ENCODE results near the gene MOB3A.

MOB3A gene

DNA sequence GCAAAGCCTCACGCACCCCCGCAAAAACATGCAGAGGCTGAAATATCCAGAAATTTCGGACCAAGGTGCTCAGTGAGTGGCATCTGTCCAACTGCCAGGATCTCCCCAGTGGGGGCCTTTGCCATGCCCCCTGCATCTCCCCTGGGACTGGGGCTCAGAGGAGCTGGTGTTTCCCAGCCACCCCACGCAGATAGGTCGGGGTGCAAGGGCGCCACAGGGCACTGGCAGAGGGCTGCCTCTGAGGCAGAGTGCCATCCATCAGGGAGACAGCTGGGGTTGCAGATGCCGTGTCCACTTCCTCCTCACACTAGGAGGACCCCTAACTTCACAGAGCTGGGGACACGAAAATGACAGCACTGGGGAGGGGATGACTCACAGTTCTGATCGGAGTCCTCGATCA lies 26.9 kb upstream of the MOB3A start:
- DNase-seq, result no peak

DNA sequence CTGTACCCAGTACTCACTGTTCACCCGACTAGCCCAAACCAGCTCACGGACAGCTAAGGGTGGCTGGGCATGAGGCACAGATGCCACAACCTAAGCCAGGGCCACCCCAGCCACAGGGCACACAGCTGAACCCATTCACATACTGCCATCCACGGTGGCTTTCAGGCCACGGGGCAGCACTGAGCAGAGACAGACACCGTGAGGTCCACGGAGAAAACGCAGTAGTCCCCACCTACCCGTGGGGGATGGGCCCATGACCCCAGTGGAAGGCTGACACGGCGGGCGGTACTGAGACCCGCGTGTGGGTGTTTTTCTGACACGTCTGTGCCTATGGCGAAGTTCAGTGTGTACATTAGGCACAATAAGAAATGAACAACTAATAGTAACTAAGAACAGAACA lies 26.1 kb upstream of the MOB3A start:
- DNase-seq, result no peak

DNA sequence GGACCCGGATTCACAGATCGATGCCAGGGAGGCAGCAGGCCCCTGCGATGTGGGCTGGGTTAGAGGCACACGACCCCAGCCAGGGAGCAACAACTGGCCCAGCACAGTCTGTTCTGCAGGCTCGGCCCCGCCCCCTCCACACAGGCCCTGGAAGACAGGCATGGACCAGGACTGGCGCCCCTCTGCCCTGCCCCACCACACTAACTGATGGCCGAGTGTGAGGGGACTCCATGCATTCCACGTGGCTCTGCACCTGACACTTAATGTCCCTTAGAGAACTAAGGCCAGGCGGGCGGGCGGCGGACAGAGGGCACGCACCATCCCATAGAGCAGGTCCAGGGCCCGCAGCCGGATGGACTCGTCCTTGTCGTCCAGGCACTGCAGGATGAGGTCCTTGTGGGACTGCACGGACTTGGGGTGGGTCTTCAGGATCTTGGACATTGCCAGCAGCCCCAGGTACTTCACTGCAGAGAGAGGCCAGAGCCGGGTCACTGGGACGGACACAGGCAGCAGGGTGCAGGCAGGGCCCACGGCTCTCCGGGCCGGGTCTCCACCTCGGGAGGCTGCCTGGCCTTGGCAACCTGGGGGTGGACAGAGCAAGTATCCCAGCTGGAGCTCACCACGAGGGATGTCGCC lies 25.4 kb upstream of the MOB3A start:
- DNase-seq, result no peak

DNA sequence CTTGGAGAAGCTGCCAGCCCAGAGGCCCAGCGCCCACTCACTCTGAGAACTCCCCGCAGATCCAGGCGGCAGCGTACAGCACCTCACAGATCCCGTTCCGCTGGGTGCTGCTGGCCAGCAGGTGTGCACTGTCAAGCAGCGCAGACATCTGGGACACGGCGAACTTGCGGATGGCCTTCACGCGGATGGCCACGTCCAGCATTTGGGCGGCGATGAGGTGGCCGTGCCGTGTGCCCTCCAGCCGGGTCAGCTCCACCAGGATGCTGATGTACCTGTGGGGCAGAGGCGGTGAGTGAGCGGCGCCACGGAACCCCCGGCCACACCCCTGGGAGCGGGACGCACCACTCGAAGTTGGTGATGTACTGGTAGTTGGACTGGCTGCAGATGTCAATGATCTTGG lies 24.7 kb upstream of the MOB3A start:
- DNase-seq, result no peak

DNA sequence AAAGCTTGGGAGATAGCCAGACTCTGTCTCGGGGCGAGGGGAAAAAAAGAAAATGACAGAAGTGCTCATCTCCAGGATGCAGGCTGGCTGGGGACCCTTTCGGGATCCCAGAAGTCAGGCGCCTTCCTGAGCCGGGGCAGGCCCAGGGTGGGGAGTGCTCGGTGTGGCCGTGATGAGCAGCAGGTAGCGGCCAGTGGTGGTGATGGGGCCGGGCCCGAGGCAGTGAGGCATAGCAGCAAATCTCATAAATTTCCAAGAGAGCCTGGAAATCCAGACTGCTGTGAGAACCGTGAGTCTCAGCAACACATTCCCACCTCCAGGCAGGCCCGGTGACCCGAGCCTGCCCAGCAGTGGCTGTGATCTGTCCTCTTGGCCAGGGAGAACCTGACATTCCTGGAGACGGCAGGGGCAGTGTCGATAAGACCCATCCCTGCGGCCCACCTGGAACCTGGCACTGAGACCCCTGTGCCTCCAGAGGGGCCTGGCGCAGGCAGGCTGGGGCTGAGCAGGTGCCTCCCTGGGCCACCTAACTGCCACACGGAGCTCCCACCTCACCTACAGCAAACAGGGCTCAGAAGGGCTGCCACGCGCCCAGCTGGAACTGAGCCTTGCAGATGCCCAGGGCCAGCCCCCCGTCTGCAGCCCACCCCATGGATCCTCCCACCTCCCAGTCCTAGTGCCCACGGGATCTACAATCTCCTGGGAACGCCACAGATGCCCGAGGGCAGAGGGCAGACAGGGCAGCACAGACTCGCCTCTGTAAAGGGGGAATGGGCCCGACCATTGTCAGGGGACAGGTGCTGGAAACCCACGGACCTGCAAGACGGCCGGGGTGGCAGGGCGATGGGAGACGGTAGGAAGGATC lies 24.0 kb upstream of the MOB3A start:
- no peak for DNase-seq

DNA sequence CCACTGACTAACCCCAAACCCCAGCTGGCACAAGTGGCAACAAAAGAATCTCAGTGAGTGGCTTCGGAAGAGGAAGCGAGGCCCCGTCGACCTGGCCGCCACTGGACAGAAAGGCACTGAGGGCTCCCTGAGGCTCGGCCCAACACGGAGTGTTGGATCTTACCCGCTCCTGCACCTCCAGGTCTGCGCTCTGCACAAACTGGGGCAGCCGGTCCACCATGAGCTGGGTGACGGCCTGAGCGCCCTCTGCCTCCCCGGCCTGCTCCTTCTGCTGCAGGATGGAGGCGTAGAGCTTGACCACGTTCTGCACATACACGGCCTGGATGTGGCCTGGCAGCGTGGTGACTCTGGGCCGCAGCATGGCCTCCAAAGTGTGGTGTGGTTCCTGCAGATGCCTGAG lies 22.3 kb upstream of the MOB3A start:
- DNase-seq, result no peak

DNA sequence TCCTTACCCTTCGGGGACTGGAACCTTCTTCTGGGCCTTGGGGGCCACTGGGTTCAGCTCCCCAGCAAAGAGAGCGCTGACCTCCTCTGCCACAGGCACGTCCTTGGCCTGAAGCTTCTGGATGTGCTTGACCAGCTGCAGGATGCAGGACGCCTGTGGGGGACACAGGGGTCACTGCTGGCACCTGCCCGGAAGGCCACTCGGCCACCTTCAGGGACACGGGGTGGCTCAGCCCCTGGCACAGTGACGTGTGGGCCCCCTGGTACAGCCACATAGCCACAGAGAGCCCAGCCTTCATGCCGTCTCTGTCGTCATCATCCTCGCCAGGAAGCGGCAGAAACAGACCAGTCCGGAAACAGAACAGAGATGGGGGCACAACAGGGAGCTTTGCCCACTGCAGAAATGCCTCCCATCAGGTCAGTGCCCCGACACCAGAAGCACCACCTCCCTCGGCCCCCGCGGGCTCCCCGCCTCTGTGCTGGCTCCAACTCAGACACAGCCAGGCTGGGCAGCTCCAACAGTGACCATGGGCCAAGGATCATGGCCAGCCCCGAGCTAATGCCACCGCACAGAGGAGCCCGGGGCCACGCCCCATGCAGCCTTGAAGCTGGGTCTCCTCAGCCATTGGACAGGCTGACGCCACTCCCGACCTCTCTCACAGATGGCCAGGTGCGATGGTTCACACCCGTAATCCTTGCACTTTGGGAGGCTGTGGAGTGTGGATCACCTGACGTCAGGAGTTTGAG lies 21.3 kb upstream of the MOB3A start:
- DNase-seq, result no peak

DNA sequence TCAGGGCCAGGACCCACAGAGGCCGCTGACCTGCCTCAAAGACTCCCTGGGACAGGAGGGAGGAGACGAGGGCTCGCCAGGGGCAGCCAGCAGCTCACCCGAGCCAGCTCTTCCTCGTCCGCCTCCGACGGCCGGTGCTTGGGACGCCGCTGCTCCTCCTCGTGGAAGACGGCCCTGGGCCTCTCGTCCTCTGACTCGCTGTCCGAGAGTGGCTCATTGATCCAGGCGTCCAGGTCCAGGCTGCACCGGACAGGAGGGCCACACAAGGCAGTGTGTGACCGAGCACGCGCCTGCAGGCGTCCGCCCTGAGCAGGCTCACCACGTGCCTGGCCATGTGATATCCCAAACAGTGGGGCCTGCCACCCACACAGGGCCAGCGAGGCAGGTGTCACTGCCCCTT lies 20.4 kb upstream of the MOB3A start:
- DNase-seq, result no peak

DNA sequence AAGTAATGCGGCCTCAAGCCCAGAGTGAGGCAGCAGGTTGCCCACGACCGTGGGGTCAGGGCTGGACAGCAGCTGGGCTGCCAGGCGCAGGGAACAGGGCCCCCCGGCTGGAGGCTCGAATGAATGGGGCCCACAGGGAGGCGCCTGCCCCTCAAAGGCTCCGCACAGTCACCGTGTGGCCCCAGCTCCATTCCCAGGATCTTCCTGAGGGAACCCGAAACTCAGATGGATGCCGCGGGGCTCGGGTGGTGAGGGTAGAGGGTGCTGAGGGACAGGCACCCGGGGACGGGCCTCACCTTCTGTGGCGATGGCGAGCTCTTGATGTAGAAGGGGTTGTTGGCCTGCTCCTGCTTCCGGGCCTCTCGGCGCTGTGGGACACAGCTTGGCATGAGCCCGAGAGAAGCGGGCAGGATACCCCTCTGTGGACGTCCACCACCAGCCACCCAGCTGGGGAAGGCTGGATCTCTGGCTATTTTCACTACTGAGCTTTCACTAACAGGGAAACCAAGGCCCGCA lies 19.8 kb upstream of the MOB3A start:
- DNase-seq, result no peak

DNA sequence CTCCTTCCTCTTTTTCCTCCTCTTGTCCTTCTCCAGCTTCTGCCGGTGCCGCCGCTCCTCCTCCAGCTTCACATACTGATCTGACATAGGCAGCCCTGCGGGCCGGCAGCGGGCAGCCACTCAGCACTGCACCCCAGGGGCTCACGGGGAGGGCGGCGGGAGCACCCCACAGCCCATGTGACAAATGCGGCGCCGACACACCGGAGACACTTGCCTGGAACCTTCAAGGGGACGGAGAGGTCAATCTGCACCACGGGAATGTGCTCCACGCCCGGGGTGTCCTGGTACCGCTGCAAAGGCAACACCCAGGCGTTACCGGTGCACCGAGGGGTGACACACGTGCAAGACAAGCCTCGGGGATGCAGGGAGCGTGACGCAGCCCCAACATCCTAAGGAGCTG lies 19.2 kb upstream of the MOB3A start:
- DNase-seq, result no peak

DNA sequence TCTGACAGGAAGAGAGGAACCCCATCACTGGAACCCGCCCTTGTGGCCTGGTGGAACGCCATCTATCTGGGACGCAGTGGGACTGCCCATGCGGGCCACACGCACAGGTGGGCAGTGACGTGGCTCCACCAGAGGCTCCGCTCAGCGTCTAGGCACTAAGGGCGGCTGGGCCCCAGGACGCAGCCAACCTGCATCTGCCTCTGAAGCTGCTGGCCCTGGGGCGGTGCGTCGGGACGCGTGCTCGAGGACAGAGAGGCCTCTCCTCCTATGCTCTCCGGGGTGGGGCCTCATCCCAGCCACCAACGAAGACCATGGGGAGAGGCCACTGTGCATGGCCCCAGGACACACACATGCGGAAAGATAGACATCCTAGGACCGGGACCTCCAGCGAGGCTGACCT lies 18.7 kb upstream of the MOB3A start:
- DNase-seq, result no peak

DNA sequence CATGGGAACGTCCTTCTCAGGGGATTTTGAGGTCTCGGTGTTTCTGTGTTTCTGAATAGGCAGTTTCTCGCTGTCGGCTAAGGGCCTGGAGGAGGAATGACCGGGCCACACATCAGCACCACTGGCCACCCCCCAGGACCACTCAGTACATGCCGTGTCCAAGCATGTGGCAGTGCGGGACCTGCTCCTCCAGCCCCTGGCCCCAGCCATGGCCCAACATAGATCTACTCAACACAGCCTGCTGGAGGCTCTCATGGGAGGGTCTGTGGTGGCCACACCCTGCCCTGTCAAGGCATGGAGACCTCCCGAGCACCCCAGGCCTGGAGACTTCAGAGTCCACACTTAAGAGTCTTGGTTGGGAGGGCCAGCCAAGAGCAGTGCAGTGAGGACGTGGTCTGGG lies 18.1 kb upstream of the MOB3A start:
- no peak for DNase-seq

DNA sequence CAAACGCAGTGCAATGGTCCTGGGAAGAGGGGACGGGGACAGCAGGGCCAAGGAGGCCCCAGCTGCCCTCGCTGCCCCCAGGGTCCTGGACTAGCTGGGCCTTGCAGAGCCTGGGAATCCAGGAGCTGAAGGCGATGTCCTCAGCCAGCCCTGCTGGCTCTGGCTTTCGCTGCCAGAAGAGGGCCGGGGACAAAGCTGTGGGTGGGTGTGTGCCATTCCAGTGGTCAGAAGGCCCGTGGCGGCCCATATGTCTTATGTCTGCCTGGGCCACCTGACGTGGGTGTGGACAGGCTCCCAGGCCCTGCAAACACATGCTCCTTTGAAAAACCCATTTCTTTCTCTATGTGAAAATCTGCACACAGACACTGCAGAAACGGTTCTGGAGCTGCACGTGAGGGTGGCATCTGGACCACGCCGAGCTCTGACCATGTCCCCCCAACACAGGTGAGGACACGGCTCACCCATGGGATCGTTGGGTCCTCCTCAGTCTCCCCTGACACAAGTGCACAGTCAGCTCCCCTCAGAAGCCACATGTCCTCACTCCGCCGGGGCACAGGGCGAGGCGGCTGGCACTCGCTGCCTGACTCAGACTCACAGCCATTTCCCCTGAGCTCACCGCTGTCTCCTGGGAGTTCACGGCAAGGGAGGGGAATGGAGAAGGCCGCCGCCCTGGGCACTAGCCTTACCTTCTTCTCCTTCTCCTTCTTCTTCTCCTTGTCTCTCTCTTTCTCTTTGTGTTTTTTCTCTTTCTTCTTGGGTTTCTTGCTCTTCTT lies 17.5 kb upstream of the MOB3A start:
- no peak for DNase-seq

DNA sequence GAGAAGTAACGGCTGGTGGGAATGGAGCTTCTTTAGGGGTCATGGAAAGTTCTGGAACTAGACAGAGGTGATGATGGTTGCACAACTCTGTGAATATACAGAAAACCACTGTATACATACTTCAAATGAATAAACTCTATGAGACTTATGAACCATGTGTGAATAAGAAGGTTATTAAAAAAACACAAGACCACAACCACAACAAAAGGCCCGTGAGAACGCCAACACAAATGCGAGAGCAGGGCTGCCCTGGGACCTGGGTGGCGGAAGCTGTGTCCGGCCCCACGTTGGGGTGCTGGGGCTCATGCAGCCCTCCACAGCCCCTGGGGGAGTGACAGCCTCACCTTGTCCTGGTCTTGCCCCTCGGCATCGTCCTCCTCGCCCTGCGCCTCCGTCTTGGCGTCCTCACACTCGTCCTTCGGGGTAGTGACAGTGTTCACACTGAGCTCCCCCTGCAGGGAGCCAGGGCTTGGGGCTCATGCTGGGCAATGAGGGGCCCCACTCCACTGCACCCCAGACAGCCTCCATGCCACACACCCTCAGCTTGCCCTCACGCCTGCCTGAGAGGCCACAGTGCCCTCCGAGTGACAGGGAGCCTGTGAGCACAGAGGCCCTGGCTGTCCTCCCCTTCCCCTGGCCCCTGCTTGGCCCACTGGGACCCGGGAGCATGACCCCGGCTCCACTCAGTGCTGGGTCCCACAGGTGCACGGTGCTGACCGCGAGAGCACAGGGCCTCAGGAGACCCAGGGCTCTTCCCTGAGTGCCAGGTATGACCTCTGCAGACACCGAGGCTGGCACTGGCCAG lies 16.6 kb upstream of the MOB3A start:
- DNase-seq, result no peak

DNA sequence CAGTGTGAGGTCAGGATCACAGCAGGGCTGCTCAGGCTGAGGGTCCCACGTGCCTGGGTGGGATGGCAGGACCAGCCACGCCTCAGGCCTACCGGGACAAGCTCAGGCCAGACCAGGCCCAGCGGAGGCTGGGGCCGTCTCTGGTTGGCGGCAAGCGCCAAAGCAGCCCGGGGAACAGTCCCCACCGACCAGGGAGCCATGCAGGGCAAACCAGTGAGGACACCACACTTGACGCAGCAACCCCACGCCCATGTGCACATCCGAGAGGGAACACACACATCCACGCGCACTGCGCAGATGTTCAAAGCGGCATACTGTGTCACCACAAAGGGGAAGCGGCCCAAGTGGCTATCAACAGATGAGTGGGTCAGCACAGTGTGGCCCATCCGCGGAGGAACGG lies 15.8 kb upstream of the MOB3A start:
- DNase-seq, result no peak

DNA sequence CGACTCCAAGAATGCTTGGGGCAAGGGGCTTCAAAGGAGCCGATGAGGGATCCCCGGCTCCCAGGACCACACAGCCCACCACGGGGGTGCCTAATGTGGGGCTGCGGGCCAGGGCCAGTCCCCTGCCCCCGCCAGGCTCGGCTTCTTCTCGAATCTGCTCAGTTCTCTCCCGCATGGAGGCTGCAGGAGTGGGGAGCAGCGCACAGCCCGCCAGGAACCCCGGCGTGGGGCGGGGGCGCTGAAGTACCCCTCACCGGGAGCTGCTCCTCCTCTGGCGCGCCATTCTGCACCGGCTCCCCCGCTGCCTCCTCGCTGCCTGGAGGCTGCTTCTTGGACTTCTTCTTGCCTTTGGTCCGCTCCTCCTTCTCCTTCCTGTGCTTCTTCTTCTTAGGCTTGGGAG lies 15.3 kb upstream of the MOB3A start:
- DNase-seq, result no peak

DNA sequence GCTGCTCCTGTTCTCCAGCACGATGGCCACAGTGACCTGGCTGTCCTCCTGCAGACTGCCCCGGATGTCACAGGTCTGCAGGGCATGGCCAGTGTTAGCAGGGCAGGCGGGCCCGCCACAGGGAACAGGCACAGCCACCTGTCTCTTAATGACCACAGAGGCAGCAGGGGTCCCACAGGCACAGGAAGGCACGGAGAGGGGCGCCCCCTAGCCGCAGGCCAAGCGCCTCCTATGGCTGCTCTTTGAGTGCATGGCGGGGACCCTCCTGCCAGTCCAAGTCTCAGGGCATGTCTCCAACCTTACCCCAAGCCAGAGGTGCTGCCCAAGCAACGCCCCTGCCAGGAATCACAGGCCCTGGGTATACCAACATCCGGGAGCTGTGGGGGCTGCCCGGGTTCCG lies 14.7 kb upstream of the MOB3A start:
- no peak for DNase-seq

DNA sequence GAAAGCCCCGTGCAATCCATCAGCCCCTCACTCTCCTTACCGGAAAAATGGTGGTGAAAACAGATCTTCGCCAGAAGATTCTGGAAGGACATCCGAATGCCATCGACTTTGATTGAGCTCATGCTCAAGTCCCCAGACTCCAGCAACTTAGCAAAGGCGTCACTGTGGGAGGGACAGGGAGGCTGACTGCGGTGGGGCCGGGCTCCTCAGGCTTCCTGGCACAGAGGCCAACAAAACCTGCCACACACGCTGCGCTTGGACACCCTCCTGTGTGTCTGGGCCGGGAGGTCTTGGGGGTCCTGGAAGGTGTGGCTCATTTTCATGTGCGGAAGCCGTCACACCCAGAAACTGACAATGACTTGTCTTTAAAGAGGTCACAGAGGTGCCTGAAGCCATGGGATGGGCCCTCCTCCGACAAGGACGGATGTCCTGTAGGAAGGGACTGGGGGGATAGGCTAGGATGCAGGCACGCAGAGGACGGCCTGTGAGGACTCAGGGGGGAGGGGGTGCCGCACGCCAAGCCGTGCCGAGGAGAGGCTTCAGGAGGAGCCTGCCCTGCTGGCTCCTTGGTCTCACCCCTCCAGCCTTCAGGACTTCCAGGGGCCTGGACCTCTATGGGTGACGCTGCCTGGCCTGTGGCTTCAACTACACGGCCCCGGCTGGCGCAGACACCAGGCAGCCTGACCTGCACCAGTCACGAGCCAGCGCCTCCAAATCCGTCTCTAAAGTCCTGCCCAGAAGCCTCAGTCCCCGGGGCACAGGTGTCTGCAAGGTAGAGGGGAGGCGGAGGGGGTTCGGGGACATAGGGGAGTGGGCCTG lies 13.1 kb upstream of the MOB3A start:
- no peak for DNase-seq

DNA sequence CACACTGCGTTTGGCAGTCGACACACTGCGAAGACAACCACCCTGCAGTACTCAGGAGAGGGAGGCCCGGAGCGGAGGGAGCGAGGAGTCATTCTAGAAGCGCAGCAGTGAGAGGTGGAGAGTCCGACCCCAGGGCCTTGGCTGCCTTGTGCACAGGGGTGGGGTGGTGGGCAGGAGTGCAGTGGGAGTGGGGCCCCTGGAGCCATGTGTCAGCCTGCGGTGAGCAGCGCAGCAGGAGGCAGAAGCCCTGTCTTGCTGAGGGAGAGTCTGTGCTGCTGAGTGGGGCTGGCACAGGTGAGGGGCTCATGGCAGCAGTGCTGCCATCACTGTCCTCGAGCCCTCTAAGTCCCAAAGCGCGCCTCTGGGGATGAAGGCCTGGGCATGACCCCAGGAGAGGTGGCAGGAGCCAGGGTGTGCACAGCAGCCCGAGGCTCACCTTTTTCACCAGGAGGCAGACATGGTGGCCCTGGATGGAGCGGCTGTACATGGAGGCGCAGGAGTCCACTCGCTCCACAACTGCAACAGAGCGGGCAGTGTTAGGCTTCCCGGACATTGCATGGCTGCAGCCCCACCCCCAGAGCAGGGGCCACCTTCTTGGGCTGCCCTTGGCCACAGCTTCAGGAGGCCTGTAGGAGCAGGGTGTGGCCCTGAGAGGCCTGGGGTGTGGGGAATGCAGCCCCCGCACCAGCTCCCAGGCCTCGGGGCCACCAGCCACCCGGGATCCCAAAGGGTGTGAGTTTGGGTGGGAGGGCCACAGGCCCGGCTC lies 12.3 kb upstream of the MOB3A start:
- DNase-seq, result no peak

DNA sequence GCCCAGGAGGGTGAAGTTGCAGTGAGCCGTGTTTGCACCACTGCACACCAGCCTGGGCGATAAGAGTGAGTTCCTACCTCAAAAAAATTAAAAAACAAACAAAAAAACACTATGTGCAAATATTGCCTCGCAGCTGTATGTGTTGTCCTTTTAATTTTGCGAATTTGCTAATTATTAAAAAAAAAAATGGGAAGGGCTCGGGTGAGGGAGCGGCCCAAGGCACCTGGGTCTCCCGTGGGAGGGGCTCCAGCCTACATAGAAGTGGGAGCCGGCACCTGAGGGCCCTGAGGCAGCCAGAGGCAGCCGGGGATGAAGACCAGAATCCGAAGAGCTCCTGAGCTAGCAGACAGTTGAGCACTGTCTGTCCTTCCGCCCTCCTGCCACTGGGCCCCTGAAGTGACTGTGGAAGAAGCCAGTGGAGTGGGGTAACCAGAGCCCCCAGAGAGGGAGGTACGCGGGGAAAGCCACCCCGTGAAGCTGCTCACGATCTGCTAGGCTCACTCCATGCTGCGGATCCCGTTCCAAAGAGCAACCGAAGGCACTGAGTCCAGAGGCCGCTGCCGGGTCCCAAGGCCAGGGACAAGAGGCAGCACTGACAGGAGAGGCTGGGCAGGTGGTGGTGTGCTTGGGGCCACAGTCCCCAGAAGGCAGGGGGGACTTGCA lies 7.0 kb upstream of the MOB3A start:
- DNase-seq, result no peak

Measured in activated CD4-positive, alpha-beta T cell treated with anti-CD3 and anti-CD28 coated beads for 4 hours (primary cell).